WTC11 (cell line): ENCODE results near the gene CNGA4. TPM values are rescaled to one million over a fixed set of nuclear protein-coding genes. Genes with fewer than 3 reads are reported as not detected.

Experiments used
- ATAC-seq: fragments of 200-7000 bp; cut with Tn5 transposase; 2 replicates; pipeline ENCODE4 v1.10.0; 2021; ENCODE audit warnings: mild to moderate bottlenecking, moderate library complexity
- CTCF ChIA-PET: fragments of 300-600 bp; sonication (Branson Sonifier 250); formaldehyde crosslinking; loops from one replicate; lab custom pipeline; 2021; ENCODE audit warnings: antibody characterized with exemption; lab: Charles Lee
- POLR2A ChIA-PET: fragments of 350-600 bp; sonication (Branson Sonifier 250); formaldehyde crosslinking; loops from one replicate; lab custom pipeline; 2021; ENCODE audit warnings: antibody characterized with exemption; lab: Charles Lee
- DNase-seq: peaks from one replicate; pipeline ENCODE4 v3.0.0; 2021; ENCODE audit warnings: low spot score
- H3K27ac Mint-ChIP-seq: 2 replicates; pipeline ENCODE4 v1.8.0; 2021; ENCODE audit warnings: mixed read lengths
- H3K27me3 Mint-ChIP-seq: 2 replicates; pipeline ENCODE4 v1.8.0; 2021; ENCODE audit warnings: low read depth, mild to moderate bottlenecking, moderate library complexity, mixed read lengths
- H3K36me3 Mint-ChIP-seq: 2 replicates; pipeline ENCODE4 v1.8.0; 2021; ENCODE audit warnings: mixed read lengths
- H3K4me1 Mint-ChIP-seq: 2 replicates; pipeline ENCODE4 v1.8.0; 2022; ENCODE audit warnings: mixed read lengths
- H3K4me3 Mint-ChIP-seq: 2 replicates; pipeline ENCODE4 v1.8.0; 2021; ENCODE audit warnings: mild to moderate bottlenecking, moderate library complexity, mixed read lengths
- H3K9me3 Mint-ChIP-seq: 2 replicates; pipeline ENCODE4 v1.8.0; 2021; ENCODE audit warnings: mixed read lengths
- AR ChIP-seq: fragments of 250-450 bp; sonication (Bioruptor Pico); IDR thresholded peaks from 2 replicates; pipeline ENCODE4 v1.9.0; 2021; ENCODE audit warnings: mild to moderate bottlenecking
- ATF6 ChIP-seq: sonication (generic); formaldehyde crosslinking; IDR thresholded peaks from 2 replicates; pipeline ENCODE4 v1.8.1; 2023; ENCODE audit warnings: mild to moderate bottlenecking, missing genetic modification reagents
- ELF4 ChIP-seq: sonication (generic); formaldehyde crosslinking; IDR thresholded peaks from 2 replicates; pipeline ENCODE4 v1.8.1; 2022; ENCODE audit warnings: low read depth, mild to moderate bottlenecking, moderate library complexity, missing genetic modification reagents
- ESRRA ChIP-seq: sonication (generic); formaldehyde crosslinking; IDR thresholded peaks from 2 replicates; pipeline ENCODE4 v1.8.1; 2022; ENCODE audit warnings: mild to moderate bottlenecking, missing genetic modification reagents, borderline replicate concordance
- FOXP1 ChIP-seq: sonication (generic); formaldehyde crosslinking; IDR thresholded peaks from 2 replicates; pipeline ENCODE4 v1.8.0; 2022; ENCODE audit warnings: missing genetic modification reagents, mild to moderate bottlenecking, moderate library complexity, borderline replicate concordance
- HMGA2 ChIP-seq: fragments of 250-450 bp; sonication (Bioruptor Pico); IDR thresholded peaks from 2 replicates; pipeline ENCODE4 v1.4.0; 2021; ENCODE audit warnings: mild to moderate bottlenecking, moderate library complexity
- JUN ChIP-seq: sonication (generic); formaldehyde crosslinking; IDR thresholded peaks from 2 replicates; pipeline ENCODE4 v1.8.0; 2023; ENCODE audit warnings: mild to moderate bottlenecking, missing genetic modification reagents
- MYBL2 ChIP-seq: sonication (generic); formaldehyde crosslinking; IDR thresholded peaks from 2 replicates; pipeline ENCODE4 v1.8.1; 2023; ENCODE audit warnings: mild to moderate bottlenecking, moderate library complexity, missing genetic modification reagents
- NFE2L1 ChIP-seq: sonication (generic); formaldehyde crosslinking; IDR thresholded peaks from 2 replicates; pipeline ENCODE4 v1.8.1; 2023; ENCODE audit warnings: missing genetic modification reagents
- NR3C1 ChIP-seq: sonication (generic); formaldehyde crosslinking; conservative IDR thresholded peaks from 2 replicates; pipeline ENCODE4 v1.8.1; 2023; ENCODE audit warnings: low read depth, mild to moderate bottlenecking, missing genetic modification reagents
- TP53 ChIP-seq: sonication (generic); formaldehyde crosslinking; IDR thresholded peaks from 2 replicates; pipeline ENCODE4 v1.8.1; 2023; ENCODE audit warnings: mild to moderate bottlenecking, missing genetic modification reagents
- USF2 ChIP-seq: sonication (generic); formaldehyde crosslinking; IDR thresholded peaks from 2 replicates; pipeline ENCODE4 v1.8.1; 2023; ENCODE audit warnings: mild to moderate bottlenecking, missing genetic modification reagents, moderate library complexity
- ZNF232 ChIP-seq: sonication (generic); formaldehyde crosslinking; IDR thresholded peaks from 2 replicates; pipeline ENCODE4 v1.8.0; 2022; ENCODE audit warnings: mild to moderate bottlenecking, missing genetic modification reagents
- ZNF317 ChIP-seq: sonication (generic); formaldehyde crosslinking; IDR thresholded peaks from 2 replicates; pipeline ENCODE4 v1.8.1; 2023; ENCODE audit warnings: low read depth, mild to moderate bottlenecking, moderate library complexity, missing genetic modification reagents, borderline replicate concordance
- total RNA-seq: library from RNA; stranded (reverse); gene quantifications from 3 replicates; pipeline ENCODE4 v1.2.3, GENCODE V29; 2021
- TF ChIP-seq, protein P1 (sequence below): sonication (generic); formaldehyde crosslinking; IDR thresholded peaks from 2 replicates; pipeline ENCODE4 v1.8.1; 2023; ENCODE audit warnings: mild to moderate bottlenecking, missing genetic modification reagents
- TF ChIP-seq, protein P2 (sequence below): fragments of 200-600 bp; IDR thresholded peaks from 2 replicates; pipeline ENCODE4 v1.8.0; 2022; ENCODE audit warnings: antibody characterized with exemption
- TF ChIP-seq, protein P3 (sequence below): sonication (generic); formaldehyde crosslinking; IDR thresholded peaks from 2 replicates; pipeline ENCODE4 v1.8.1; 2022; ENCODE audit warnings: mild to moderate bottlenecking, moderate library complexity, missing genetic modification reagents
- TF ChIP-seq, protein P4 (sequence below): sonication (generic); formaldehyde crosslinking; IDR thresholded peaks from 2 replicates; pipeline ENCODE4 v1.8.0; 2022; ENCODE audit warnings: mild to moderate bottlenecking, missing genetic modification reagents
- TF ChIP-seq, protein P5 (sequence below): fragments of 250-450 bp; sonication (Bioruptor Pico); conservative IDR thresholded peaks from 2 replicates; pipeline ENCODE4 v1.9.0; 2021; ENCODE audit warnings: mild to moderate bottlenecking

Gene CNGA4
- total RNA-seq, 1 experiment from 2014 or later: 0.35 TPM

GRCh38 chr11:6204706-6205105 is 34.2 kb upstream of the CNGA4 start:
- no peak for ATAC-seq
- ChIA-PET POLR2A (no interaction called here), CTCF (interaction anchor here (1.9 kb wide), 1 partner anchor 158 kb away, joined by 5 read pairs; no protein-coding TSS in a partner anchor)
- peaks cover 9% of the 10 kb centered on the region for H3K4me1 Mint-ChIP-seq
- TF ChIP-seq ATF6 (CRISPR knock-in tag) (no peak), JUN (CRISPR knock-in tag) (no peak), ELF4 (CRISPR knock-in tag) (no peak), NFE2L1 (no peak), ESRRA (CRISPR knock-in tag) (no peak), ZNF317 (CRISPR knock-in tag) (no peak), HMGA2 (no peak), FOXP1 (no peak), TP53 (CRISPR knock-in tag) (no peak), ZNF232 (CRISPR knock-in tag) (no peak), NR3C1 (CRISPR knock-in tag) (no peak), MYBL2 (no peak), USF2 (CRISPR knock-in tag) (no peak), AR (CRISPR knock-in tag) (no peak)
- TF ChIP-seq, protein P1, sequence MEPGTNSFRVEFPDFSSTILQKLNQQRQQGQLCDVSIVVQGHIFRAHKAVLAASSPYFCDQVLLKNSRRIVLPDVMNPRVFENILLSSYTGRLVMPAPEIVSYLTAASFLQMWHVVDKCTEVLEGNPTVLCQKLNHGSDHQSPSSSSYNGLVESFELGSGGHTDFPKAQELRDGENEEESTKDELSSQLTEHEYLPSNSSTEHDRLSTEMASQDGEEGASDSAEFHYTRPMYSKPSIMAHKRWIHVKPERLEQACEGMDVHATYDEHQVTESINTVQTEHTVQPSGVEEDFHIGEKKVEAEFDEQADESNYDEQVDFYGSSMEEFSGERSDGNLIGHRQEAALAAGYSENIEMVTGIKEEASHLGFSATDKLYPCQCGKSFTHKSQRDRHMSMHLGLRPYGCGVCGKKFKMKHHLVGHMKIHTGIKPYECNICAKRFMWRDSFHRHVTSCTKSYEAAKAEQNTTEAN: no peak
- TF ChIP-seq, protein P2, sequence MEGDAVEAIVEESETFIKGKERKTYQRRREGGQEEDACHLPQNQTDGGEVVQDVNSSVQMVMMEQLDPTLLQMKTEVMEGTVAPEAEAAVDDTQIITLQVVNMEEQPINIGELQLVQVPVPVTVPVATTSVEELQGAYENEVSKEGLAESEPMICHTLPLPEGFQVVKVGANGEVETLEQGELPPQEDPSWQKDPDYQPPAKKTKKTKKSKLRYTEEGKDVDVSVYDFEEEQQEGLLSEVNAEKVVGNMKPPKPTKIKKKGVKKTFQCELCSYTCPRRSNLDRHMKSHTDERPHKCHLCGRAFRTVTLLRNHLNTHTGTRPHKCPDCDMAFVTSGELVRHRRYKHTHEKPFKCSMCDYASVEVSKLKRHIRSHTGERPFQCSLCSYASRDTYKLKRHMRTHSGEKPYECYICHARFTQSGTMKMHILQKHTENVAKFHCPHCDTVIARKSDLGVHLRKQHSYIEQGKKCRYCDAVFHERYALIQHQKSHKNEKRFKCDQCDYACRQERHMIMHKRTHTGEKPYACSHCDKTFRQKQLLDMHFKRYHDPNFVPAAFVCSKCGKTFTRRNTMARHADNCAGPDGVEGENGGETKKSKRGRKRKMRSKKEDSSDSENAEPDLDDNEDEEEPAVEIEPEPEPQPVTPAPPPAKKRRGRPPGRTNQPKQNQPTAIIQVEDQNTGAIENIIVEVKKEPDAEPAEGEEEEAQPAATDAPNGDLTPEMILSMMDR: no peak
- TF ChIP-seq, protein P3, sequence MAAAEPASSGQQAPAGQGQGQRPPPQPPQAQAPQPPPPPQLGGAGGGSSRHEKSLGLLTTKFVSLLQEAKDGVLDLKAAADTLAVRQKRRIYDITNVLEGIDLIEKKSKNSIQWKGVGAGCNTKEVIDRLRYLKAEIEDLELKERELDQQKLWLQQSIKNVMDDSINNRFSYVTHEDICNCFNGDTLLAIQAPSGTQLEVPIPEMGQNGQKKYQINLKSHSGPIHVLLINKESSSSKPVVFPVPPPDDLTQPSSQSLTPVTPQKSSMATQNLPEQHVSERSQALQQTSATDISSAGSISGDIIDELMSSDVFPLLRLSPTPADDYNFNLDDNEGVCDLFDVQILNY (CRISPR knock-in tag): no peak
- TF ChIP-seq, protein P4, sequence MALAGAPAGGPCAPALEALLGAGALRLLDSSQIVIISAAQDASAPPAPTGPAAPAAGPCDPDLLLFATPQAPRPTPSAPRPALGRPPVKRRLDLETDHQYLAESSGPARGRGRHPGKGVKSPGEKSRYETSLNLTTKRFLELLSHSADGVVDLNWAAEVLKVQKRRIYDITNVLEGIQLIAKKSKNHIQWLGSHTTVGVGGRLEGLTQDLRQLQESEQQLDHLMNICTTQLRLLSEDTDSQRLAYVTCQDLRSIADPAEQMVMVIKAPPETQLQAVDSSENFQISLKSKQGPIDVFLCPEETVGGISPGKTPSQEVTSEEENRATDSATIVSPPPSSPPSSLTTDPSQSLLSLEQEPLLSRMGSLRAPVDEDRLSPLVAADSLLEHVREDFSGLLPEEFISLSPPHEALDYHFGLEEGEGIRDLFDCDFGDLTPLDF: no peak
- TF ChIP-seq, protein P5, sequence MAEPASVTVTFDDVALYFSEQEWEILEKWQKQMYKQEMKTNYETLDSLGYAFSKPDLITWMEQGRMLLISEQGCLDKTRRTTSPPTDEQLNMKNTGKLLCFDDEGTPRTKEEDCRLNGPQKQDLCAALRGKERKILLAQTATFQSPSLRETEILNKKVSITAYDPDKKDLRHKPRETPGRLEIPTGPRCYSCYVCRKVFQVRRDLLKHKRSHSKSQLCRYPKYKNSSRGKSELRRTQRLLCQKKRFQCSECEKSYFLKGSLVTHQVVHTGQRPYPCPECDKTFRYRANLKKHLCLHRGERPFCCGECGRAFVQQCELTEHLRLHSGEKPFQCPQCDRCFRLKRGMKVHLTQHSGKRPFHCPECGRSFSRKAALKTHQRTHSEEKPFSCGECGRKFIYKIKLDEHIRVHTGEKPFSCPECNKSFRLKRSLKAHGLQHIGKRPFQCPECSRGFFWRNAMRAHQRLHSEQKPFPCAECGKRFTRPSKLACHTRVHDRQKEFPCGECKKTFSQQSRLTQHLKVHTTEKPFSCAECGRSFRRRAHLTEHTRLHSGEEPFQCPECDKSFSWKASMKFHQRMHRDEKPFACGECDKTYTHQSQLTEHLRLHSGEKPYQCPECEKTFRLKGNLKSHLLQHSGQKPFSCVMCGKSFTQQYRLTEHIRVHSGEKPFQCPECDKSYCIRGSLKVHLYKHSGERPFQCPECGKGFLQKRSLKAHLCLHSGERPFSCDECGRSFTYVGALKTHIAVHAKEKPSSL (CRISPR knock-in tag): no peak
- H3K36me3 Mint-ChIP-seq: peaks cover 4% of the 10 kb centered on the region; the same call in 1 of the 2 replicates
- no peaks in the 10 kb centered on the region for H3K9me3 Mint-ChIP-seq
- H3K27ac Mint-ChIP-seq: no peak overlapping the region
- DNase-seq: no peak
- no peaks in the 10 kb centered on the region for H3K27me3 Mint-ChIP-seq
- H3K4me3 Mint-ChIP-seq: no peak overlapping the region
